CD14-positive monocyte (primary cell): ENCODE results near the gene ANKLE2. TPM values are rescaled to one million over a fixed set of nuclear protein-coding genes. Genes with fewer than 3 reads are reported as not detected.

Experiments used
- DNase-seq, 3 donors: peaks; one replicate each; pipeline ENCODE4 v3.0.0-alpha.2; 2011 to 2022
- H2AFZ ChIP-seq: 2 replicates; pipeline ENCODE4 v1.6.0; 2012; ENCODE audit warnings: mild to moderate bottlenecking, low read depth, low read length, inconsistent platforms; ENCODE audit not compliant: insufficient read depth, poor library complexity, severe bottlenecking
- H3K27ac ChIP-seq, 2 donors: 1 replicate in 1 of 2; 2 replicates in 1 of 2; pipeline ENCODE4 v1.5.1; 2012 to 2013; ENCODE audit warnings: low read length in 2 of 2, control low read depth in 1 of 2, inconsistent platforms in 1 of 2, low read depth in 1 of 2, mild to moderate bottlenecking in 1 of 2
- H3K27me3 ChIP-seq, 2 donors: one replicate each; pipeline versions ENCODE4 v1.6.0 to v1.6.1; 2011 to 2013; ENCODE audit warnings: low read length in 2 of 2; ENCODE audit not compliant: control insufficient read depth in 2 of 2, insufficient read depth in 2 of 2
- H3K36me3 ChIP-seq, 2 donors: replicated peaks in 1 of 2; 1 replicate in 1 of 2; 2 replicates in 1 of 2; pipeline versions ENCODE4 v1.5.1 to v1.6.1; 2012 to 2013; ENCODE audit warnings: low read length in 2 of 2, control low read depth in 1 of 2, inconsistent platforms in 1 of 2, mild to moderate bottlenecking in 1 of 2; ENCODE audit not compliant: insufficient read depth in 2 of 2, control insufficient read depth in 1 of 2
- H3K4me1 ChIP-seq, 2 donors: 1 replicate in 1 of 2; 2 replicates in 1 of 2; pipeline versions ENCODE4 v1.5.1 to v1.6.1; 2012 to 2013; ENCODE audit warnings: low read length in 2 of 2, control low read depth in 1 of 2, inconsistent platforms in 1 of 2, mild to moderate bottlenecking in 1 of 2, moderate library complexity in 1 of 2; ENCODE audit not compliant: insufficient read depth in 2 of 2, control insufficient read depth in 1 of 2
- H3K4me2 ChIP-seq: replicated peaks from 2 replicates; pipeline ENCODE3; 2012; ENCODE audit warnings: low read length, moderate library complexity, mild to moderate bottlenecking; ENCODE audit not compliant: poor library complexity, severe bottlenecking; ENCODE audit errors: extremely low read depth
- H3K4me3 ChIP-seq, 3 experiments: fragments of 200-600 bp in 1 of 3; sonication (generic) in 1 of 3; replicated peaks in 1 of 3; 1 replicate in 2 of 3; 2 replicates in 1 of 3; pipeline ENCODE4 v1.5.1; 2011 to 2013; ENCODE audit warnings: low read length in 3 of 3, mild to moderate bottlenecking in 3 of 3, control low read depth in 2 of 3, low read depth in 2 of 3, inconsistent platforms in 1 of 3, moderate library complexity in 1 of 3
- H3K79me2 ChIP-seq: 2 replicates; pipeline ENCODE4 v1.6.0; 2012; ENCODE audit warnings: mild to moderate bottlenecking, control low read depth, inconsistent platforms, low read length, moderate library complexity; ENCODE audit not compliant: insufficient read depth
- H3K9ac ChIP-seq: 2 replicates; pipeline ENCODE4 v1.6.0; 2017; ENCODE audit warnings: low read length, mild to moderate bottlenecking; ENCODE audit not compliant: insufficient read depth, poor library complexity, severe bottlenecking
- H3K9me3 ChIP-seq, 2 donors: replicated peaks in 1 of 2; 1 replicate in 1 of 2; 2 replicates in 1 of 2; pipeline versions ENCODE4 v1.5.1 to v1.6.1; 2012 to 2013; ENCODE audit warnings: low read length in 2 of 2, control low read depth in 1 of 2; ENCODE audit not compliant: control insufficient read depth in 1 of 2, insufficient read depth in 1 of 2
- H4K20me1 ChIP-seq: 2 replicates; pipeline ENCODE4 v1.6.0; 2012; ENCODE audit warnings: mild to moderate bottlenecking, low read length, control low read depth, moderate library complexity; ENCODE audit not compliant: insufficient read depth
- H3K27ac Mint-ChIP-seq, 7 donors: one replicate each; pipeline ENCODE4 v1.8.0; 2020; ENCODE audit warnings: mild to moderate bottlenecking in 7 of 7, mixed read lengths in 7 of 7, moderate library complexity in 6 of 7, inconsistent platforms in 2 of 7
- H3K27me3 Mint-ChIP-seq, 3 donors: one replicate each; pipeline ENCODE4 v1.8.0; 2021 to 2022; ENCODE audit warnings: low read depth in 3 of 3, mild to moderate bottlenecking in 3 of 3, mixed read lengths in 3 of 3, moderate library complexity in 3 of 3, inconsistent platforms in 1 of 3
- H3K36me3 Mint-ChIP-seq, 2 donors: one replicate each; pipeline ENCODE4 v1.8.0; 2020; ENCODE audit warnings: mixed read lengths in 2 of 2, inconsistent platforms in 1 of 2, mild to moderate bottlenecking in 1 of 2
- H3K4me1 Mint-ChIP-seq: one replicate; pipeline ENCODE4 v1.8.0; 2020; ENCODE audit warnings: mild to moderate bottlenecking, mixed read lengths
- H3K4me3 Mint-ChIP-seq, 2 donors: one replicate each; pipeline ENCODE4 v1.8.0; 2020; ENCODE audit warnings: mild to moderate bottlenecking in 2 of 2, mixed read lengths in 2 of 2, moderate library complexity in 1 of 2
- H3K9me3 Mint-ChIP-seq, 7 donors: one replicate each; pipeline ENCODE4 v1.8.0; 2020 to 2022; ENCODE audit warnings: mixed read lengths in 7 of 7, mild to moderate bottlenecking in 6 of 7, moderate library complexity in 6 of 7, inconsistent platforms in 2 of 7
- CTCF ChIP-seq: fragments of 200-600 bp; IDR thresholded peaks from one replicate; pipeline ENCODE4 v1.8.0; 2022; ENCODE audit warnings: antibody characterized with exemption, mild to moderate bottlenecking
- WGBS: methylation state at CpG from one replicate; pipeline ENCODE4 v1.1.5; 2013; ENCODE audit warnings: missing lambda C conversion rate; ENCODE audit not compliant: insufficient coverage; 5-methylcytosine and 5-hydroxymethylcytosine counted together
- intact Hi-C, 2 donors: fragments of 100-400 bp; cut with micrococcal nuclease; formaldehyde crosslinking; loops; one replicate each; pipeline versions ENCODE4 v1.15.0 to v1.15.1; 2023
- polyA plus RNA-seq, 3 donors: library from polyadenylated mRNA; depleted of rRNA in 1 of 3; unstranded in 2 of 3; stranded (reverse) in 1 of 3; fragments of 300-500 nt in 2 of 3; fragments of >200 nt in 1 of 3; fragmentation: Illumina TruSeq in 2 of 3; gene quantifications; 1 replicate in 2 of 3; 2 replicates in 1 of 3; pipeline ENCODE4 v1.2.3, GENCODE V29; 2012 to 2021

ANKLE2 gene
- polyA plus RNA-seq, 3 donors: 10.1 to 88.4 (median 15.0) TPM

- Mint-ChIP-seq H3K27ac (no peak overlapping the region), H3K9me3 (no peaks in the 10 kb centered on the region), H3K4me1 (peaks cover 19% of the 10 kb centered on the region), H3K4me3 (no peak overlapping the region), H3K27me3 (peaks cover 0 to 2% (median under 1%) of the 10 kb centered on the region in 3 donors), H3K36me3 (peaks cover 48 to 85% of the 10 kb centered on the region in 2 donors)
- Histone ChIP-seq H3K9me3 (no peaks in the 10 kb centered on the region), H2AFZ (no peak overlapping the region), H3K27ac (no peak overlapping the region), H3K4me1 (peaks cover 20 to 23% of the 10 kb centered on the region in 2 donors), H3K36me3 (peaks cover 59 to 79% of the 10 kb centered on the region in 2 donors), H3K4me2 (no peak overlapping the region), H3K9ac (no peak overlapping the region), H3K4me3 (no peak overlapping the region), H3K27me3 (no peaks in the 10 kb centered on the region), H4K20me1 (no peaks in the 10 kb centered on the region), H3K79me2 (peaks cover 8% of the 10 kb centered on the region)
- no peak for TF ChIP-seq CTCF
- DNase-seq: no peak
- intact Hi-C loops: no loop called here
- WGBS: 97% methylated on average over 23 of the region's 24 CpGs
Observed at GRCh38 chr12:132775502-132776229, 14.0 kb upstream of the ANKLE2 start.

GRCh38 chr12:132774646-132775275 is 13.1 kb upstream of the ANKLE2 start:
- H3K27ac ChIP-seq: no peak overlapping the region
- peaks cover 8% of the 10 kb centered on the region for H3K79me2 ChIP-seq
- H2AFZ ChIP-seq: no peak overlapping the region
- H3K4me2 ChIP-seq: no peak overlapping the region
- H3K4me3 Mint-ChIP-seq: no peak overlapping the region
- H3K36me3 Mint-ChIP-seq: peaks cover 39 to 76% of the 10 kb centered on the region in 2 donors
- intact Hi-C loops: no loop called here
- no peaks in the 10 kb centered on the region for H3K27me3 ChIP-seq
- no peak for TF ChIP-seq CTCF
- peaks cover 50 to 69% of the 10 kb centered on the region in 2 donors for H3K36me3 ChIP-seq
- no peak overlapping the region for H3K9ac ChIP-seq
- no peaks in the 10 kb centered on the region for H4K20me1 ChIP-seq
- no peaks in the 10 kb centered on the region for H3K9me3 Mint-ChIP-seq
- 99% methylated on average over 28 of the region's 30 CpGs for WGBS
- peak overlapping the region in 3 of 7 donors; percentile 27 to 70 (median 67) for H3K27ac Mint-ChIP-seq
- peaks cover 0 to 3% (median 2%) of the 10 kb centered on the region in 3 donors for H3K27me3 Mint-ChIP-seq
- no peak for DNase-seq
- H3K9me3 ChIP-seq: no peaks in the 10 kb centered on the region
- peaks cover 27 to 32% of the 10 kb centered on the region in 2 donors for H3K4me1 ChIP-seq
- H3K4me1 Mint-ChIP-seq: peaks cover 28% of the 10 kb centered on the region
- no peak overlapping the region for H3K4me3 ChIP-seq
